HuH-7 (cell line): Measurements from ENCODE around the gene MCEMP1.
A peak's percentile ranks its signal among the peaks of the same experiment; 100 is the strongest.

Experiments
- DNase-seq: peaks from one replicate; pipeline ENCODE4 v3.0.0; 2011; ENCODE audit warnings: low spot score

MCEMP1 gene

GRCh38 chr19:7670790-7671189 lies 6.1 kb upstream of the MCEMP1 start:
- DNase-seq, result no peak

- DNase-seq, result no peak
Measured at GRCh38 chr19:7672522-7672921, 4.4 kb upstream of the MCEMP1 start.

- peak; percentile 76 for DNase-seq
Measured at GRCh38 chr19:7674010-7675005, 2.6 kb upstream of the MCEMP1 start.

- DNase-seq, result no peak
Measured at GRCh38 chr19:7676376-7676775, 514 bp upstream of the MCEMP1 start.

- DNase-seq, result peak; percentile 30
Measured at GRCh38 chr19:7677669-7678311, 900 bp downstream of the MCEMP1 start.

GRCh38 chr19:7678971-7679751 lies 2.3 kb downstream of the MCEMP1 start:
- DNase-seq, result no peak

GRCh38 chr19:7679771-7680605 lies 3.1 kb downstream of the MCEMP1 start:
- no peak for DNase-seq

- peak; percentile 84 for DNase-seq
Measured at GRCh38 chr19:7680606-7681339, 3.9 kb downstream of the MCEMP1 start, which contains the start of gene TRAPPC5. Gene TRAPPC5, plus strand, starts transcription at chr19:7680833. Its CDS starts 1,421 bp downstream, at chr19:7682254.

- DNase-seq, result peak; percentile 93
Measured at GRCh38 chr19:7681340-7682174, 4.7 kb downstream of the MCEMP1 start.

- DNase-seq, result no peak
Measured at GRCh38 chr19:7682175-7682855, 5.4 kb downstream of the MCEMP1 start.

- DNase-seq, result no peak
Measured at GRCh38 chr19:7685546-7686445, 8.9 kb downstream of the MCEMP1 start.

GRCh38 chr19:7687177-7687576 lies 10.3 kb downstream of the MCEMP1 start:
- no peak for DNase-seq

- no peak for DNase-seq
Measured at GRCh38 chr19:7689165-7689564, 12.3 kb downstream of the MCEMP1 start.

GRCh38 chr19:7690779-7691258 lies 13.9 kb downstream of the MCEMP1 start:
- DNase-seq, result no peak

- no peak for DNase-seq
Measured at GRCh38 chr19:7691497-7691896, 14.6 kb downstream of the MCEMP1 start.

GRCh38 chr19:7692417-7693088 lies 15.7 kb downstream of the MCEMP1 start:
- DNase-seq, result no peak

- no peak for DNase-seq
Measured at GRCh38 chr19:7694499-7694898, 17.6 kb downstream of the MCEMP1 start.
